ENCODE measurements around the gene ARPC1A.
A peak's percentile ranks its signal among the peaks of the same experiment; 100 is the strongest.

Gene ARPC1A

GRCh38 chr7:99368750-99369389 is 43.2 kb downstream of the ARPC1A start:
- Histone ChIP-seq H3K36me3 (ENCODE audit: control insufficient read depth, insufficient read depth, low read length) (peaks cover 25% of the 10 kb centered on the region), H3K9me3 (ENCODE audit: control insufficient read depth, low read length) (no peaks in the 10 kb centered on the region), H3K4me3 (ENCODE audit: insufficient read depth, low read depth, low read length, poor library complexity, severe bottlenecking) (no peak overlapping the region), H3K4me1 (ENCODE audit: control insufficient read depth, insufficient read depth, low read length, poor library complexity, severe bottlenecking) (peaks cover 3% of the 10 kb centered on the region), H3K27ac (ENCODE audit: insufficient read depth, low read length, poor library complexity, severe bottlenecking) (no peak overlapping the region), H3K27me3 (replicated peaks; ENCODE audit: control insufficient read depth, insufficient read depth, low read length, poor library complexity, severe bottlenecking) (no peaks in the 10 kb centered on the region)
- DNase-seq = no peak

DNA sequence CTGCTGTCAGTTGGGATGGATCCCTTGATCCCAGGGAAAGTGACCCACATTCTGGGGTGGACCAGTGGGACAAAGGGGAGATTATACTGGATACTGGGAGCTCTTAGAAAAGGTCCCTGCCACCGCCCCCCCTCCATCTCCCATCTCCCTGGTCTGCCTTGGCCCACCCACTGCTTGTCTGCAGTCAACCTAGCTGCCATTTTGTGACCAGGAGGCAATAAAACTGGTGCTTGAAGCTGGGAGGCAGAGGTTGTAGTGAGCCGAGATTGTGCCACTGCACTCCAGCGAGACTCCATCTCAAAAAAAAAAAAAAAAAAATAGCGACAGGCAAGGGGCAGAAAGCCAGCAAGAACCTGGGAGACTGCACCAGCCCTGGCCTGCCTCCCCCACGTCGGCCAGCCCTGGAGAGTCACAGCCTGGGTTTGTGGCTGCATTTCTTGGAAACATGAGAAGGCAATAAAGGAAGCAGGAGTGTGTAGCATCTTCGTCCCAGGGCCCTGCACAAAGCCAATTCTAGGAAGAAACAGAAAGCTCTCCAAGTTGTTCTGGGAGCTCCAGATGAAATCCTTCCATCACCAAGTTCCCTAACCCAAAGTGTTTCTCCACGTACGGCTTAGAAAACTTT is 44.2 kb downstream of the ARPC1A start:
- Histone ChIP-seq H3K4me3 (ENCODE audit: insufficient read depth, low read depth, low read length, poor library complexity, severe bottlenecking) (no peak overlapping the region), H3K27ac (ENCODE audit: insufficient read depth, low read length, poor library complexity, severe bottlenecking) (no peak overlapping the region), H3K27me3 (replicated peaks; ENCODE audit: control insufficient read depth, insufficient read depth, low read length, poor library complexity, severe bottlenecking) (no peaks in the 10 kb centered on the region), H3K9me3 (ENCODE audit: control insufficient read depth, low read length) (no peaks in the 10 kb centered on the region), H3K36me3 (ENCODE audit: control insufficient read depth, insufficient read depth, low read length) (peaks cover 18% of the 10 kb centered on the region), H3K4me1 (ENCODE audit: control insufficient read depth, insufficient read depth, low read length, poor library complexity, severe bottlenecking) (peaks cover 5% of the 10 kb centered on the region)
- DNase-seq = no peak

DNA sequence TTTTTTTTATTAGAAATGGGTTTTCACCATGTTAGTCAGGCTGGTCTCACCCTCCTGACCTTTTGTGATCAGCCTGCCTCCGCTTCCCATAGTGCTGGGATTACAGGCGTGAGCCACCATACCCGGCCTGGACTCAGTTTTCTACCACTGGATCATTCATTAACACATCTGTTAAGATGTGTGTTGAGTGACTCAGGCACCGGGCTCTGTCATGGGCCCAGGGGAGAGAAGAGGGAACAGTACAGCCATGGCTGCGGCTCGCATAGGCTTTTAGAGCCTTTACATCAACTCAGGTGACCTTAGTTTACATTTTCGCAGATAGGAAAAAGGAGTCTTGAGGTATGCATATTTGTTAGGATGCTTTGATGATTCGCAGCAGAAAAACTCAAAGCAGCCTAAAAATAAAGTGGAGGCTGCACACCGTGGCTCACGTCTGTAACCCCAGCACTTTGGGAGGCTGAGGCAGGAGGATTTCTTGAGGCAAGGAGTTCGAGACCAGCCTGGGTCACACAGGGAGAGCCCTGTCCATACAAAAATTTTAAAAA is 45.8 kb downstream of the ARPC1A start:
- Histone ChIP-seq H3K36me3 (ENCODE audit: control insufficient read depth, insufficient read depth, low read length) (peaks cover 5% of the 10 kb centered on the region), H3K4me1 (ENCODE audit: control insufficient read depth, insufficient read depth, low read length, poor library complexity, severe bottlenecking) (peaks cover 9% of the 10 kb centered on the region), H3K27ac (ENCODE audit: insufficient read depth, low read length, poor library complexity, severe bottlenecking) (no peak overlapping the region), H3K27me3 (replicated peaks; ENCODE audit: control insufficient read depth, insufficient read depth, low read length, poor library complexity, severe bottlenecking) (no peaks in the 10 kb centered on the region), H3K9me3 (ENCODE audit: control insufficient read depth, low read length) (no peaks in the 10 kb centered on the region), H3K4me3 (ENCODE audit: insufficient read depth, low read depth, low read length, poor library complexity, severe bottlenecking) (no peak overlapping the region)
- DNase-seq = no peak

GRCh38 chr7:99372275-99373090 is 46.8 kb downstream of the ARPC1A start:
- Histone ChIP-seq H3K9me3 (ENCODE audit: control insufficient read depth, low read length) (no peaks in the 10 kb centered on the region), H3K36me3 (ENCODE audit: control insufficient read depth, insufficient read depth, low read length) (peaks cover 3% of the 10 kb centered on the region), H3K27ac (ENCODE audit: insufficient read depth, low read length, poor library complexity, severe bottlenecking) (no peak overlapping the region), H3K4me1 (ENCODE audit: control insufficient read depth, insufficient read depth, low read length, poor library complexity, severe bottlenecking) (peaks cover 9% of the 10 kb centered on the region), H3K4me3 (ENCODE audit: insufficient read depth, low read depth, low read length, poor library complexity, severe bottlenecking) (no peak overlapping the region), H3K27me3 (replicated peaks; ENCODE audit: control insufficient read depth, insufficient read depth, low read length, poor library complexity, severe bottlenecking) (no peaks in the 10 kb centered on the region)
- DNase-seq = no peak

DNA sequence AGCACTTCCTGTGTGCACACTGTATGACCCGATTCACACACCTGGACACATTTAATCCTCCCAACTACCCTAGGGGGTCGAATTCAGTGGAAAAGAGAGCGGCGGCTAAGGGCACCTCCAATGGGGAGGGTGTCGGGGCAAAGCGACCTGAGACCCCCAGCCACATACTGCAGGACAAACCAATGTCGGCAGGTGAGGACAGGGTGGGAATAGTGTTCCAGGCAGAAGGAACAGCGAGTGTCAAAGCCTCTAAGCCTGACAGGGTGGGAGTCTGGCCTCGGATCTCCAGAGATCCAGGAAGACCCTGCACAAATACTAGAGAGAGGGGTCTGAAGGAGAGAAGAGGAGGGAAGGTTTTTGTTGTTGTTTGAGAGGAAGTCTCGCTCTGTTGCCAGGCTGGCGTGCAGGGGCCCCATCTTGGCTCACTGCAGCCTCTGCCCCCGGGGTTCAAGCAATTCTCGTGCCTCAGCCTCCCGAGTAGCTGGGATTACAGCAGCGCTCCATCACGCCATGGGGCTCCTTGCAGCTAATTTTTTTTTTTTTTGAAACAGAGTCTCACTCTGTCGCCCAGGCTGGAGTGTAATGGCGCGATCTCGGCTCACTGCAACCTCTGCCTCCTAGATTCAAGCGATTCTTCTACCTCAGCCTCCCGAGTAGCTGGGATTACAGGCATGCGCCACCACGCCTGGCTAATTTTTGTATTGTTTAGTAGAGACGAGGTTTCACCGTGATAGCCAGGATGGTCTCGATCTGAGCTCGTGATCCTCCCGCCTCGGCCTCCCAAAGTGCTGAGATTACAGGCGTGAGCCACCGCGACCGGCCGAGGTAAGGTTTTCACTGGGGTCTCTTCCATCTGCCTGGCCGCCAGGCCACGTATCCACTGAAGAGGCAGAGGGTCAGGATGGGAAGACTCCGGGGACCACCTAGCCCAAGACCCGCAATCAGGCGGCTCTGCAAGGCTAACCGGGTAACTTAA is 47.7 kb downstream of the ARPC1A start:
- no peak for DNase-seq
- Histone ChIP-seq H3K4me1 (ENCODE audit: control insufficient read depth, insufficient read depth, low read length, poor library complexity, severe bottlenecking) (peaks cover 11% of the 10 kb centered on the region), H3K27ac (ENCODE audit: insufficient read depth, low read length, poor library complexity, severe bottlenecking) (no peak overlapping the region), H3K36me3 (ENCODE audit: control insufficient read depth, insufficient read depth, low read length) (peaks cover 12% of the 10 kb centered on the region), H3K4me3 (ENCODE audit: insufficient read depth, low read depth, low read length, poor library complexity, severe bottlenecking) (peak overlapping the region; percentile 88), H3K9me3 (ENCODE audit: control insufficient read depth, low read length) (no peaks in the 10 kb centered on the region), H3K27me3 (replicated peaks; ENCODE audit: control insufficient read depth, insufficient read depth, low read length, poor library complexity, severe bottlenecking) (no peaks in the 10 kb centered on the region)

DNA sequence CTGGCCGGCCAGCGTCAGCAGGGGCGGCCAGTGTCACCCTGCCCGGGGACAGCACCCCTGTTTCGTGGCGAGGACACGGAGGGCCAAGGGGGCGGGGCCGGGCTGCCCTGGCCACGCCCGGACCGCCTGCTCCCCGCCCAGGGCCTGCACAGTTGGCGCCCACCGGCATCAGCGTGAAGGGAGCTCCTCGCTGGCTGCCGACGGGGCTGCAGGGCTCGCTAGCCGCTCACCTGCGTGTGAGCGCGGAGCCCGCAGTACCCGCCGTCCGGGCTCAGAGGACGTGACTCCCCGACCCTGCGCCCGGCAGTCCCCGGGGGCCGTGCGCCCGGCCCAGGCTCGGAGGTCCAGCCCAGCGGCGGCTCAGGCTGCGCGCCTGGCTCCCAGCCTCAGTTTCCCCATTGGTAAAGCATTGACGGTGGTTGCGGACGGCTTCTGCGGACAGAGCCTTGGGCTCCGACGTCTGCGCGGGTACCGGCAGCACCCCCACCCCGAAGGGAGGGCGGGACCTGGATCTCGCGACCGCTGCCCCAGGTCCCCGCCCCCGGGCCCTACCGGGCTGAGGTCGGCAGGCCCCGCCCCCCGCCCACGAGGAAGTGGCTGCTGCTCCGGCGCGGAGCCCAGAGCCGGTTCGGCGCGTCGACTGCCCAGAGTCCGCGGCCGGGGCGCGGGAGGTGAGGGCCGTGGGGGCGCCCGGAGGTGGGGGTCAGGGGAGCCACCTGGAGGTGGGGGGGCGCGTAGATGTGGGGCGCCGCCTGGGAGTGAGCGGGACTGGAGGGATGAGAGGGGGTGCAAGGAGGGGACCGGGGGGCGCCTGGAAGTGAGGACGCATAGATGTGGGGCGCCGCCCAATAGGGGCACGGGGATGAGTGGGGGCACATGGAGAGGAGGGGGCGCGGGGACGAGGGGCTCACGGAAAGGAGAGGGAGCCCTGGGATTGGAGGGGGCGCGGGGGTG is 48.7 kb downstream of the ARPC1A start, which contains the start of gene ARPC1B:
Gene ARPC1B (plus strand): TSS at position 620 of the 954 bp plus-strand sequence. CDS start 10,985 bp downstream, outside the sequence.
- H3K27ac ChIP-seq (ENCODE audit: insufficient read depth, low read length, poor library complexity, severe bottlenecking) = peak within 1 kb of the TSS; percentile 92
- H3K36me3 ChIP-seq (ENCODE audit: control insufficient read depth, insufficient read depth, low read length) = peaks cover 12% of the 10 kb centered on the region
- no peaks in the 10 kb centered on the region for H3K9me3 ChIP-seq (ENCODE audit: control insufficient read depth, low read length)
- peak within 1 kb of the TSS; percentile 88 for H3K4me3 ChIP-seq (ENCODE audit: insufficient read depth, low read depth, low read length, poor library complexity, severe bottlenecking)
- H3K4me1 ChIP-seq (ENCODE audit: control insufficient read depth, insufficient read depth, low read length, poor library complexity, severe bottlenecking) = peaks cover 17% of the 10 kb centered on the region
- H3K27me3 ChIP-seq (replicated peaks; ENCODE audit: control insufficient read depth, insufficient read depth, low read length, poor library complexity, severe bottlenecking) = no peaks in the 10 kb centered on the region
- DNase-seq = peak; percentile 75 to 78 (median 78)

- DNase-seq = peak; percentile 49 to 64 (median 61)
- no peaks in the 10 kb centered on the region for H3K9me3 ChIP-seq (ENCODE audit: control insufficient read depth, low read length)
- H3K27me3 ChIP-seq (replicated peaks; ENCODE audit: control insufficient read depth, insufficient read depth, low read length, poor library complexity, severe bottlenecking) = no peaks in the 10 kb centered on the region
- peaks cover 26% of the 10 kb centered on the region for H3K4me1 ChIP-seq (ENCODE audit: control insufficient read depth, insufficient read depth, low read length, poor library complexity, severe bottlenecking)
- H3K27ac ChIP-seq (ENCODE audit: insufficient read depth, low read length, poor library complexity, severe bottlenecking) = peak overlapping the region; percentile 92
- H3K4me3 ChIP-seq (ENCODE audit: insufficient read depth, low read depth, low read length, poor library complexity, severe bottlenecking) = peak overlapping the region; percentile 88
- peaks cover 12% of the 10 kb centered on the region for H3K36me3 ChIP-seq (ENCODE audit: control insufficient read depth, insufficient read depth, low read length)
Measured at GRCh38 chr7:99375070-99375807, 49.5 kb downstream of the ARPC1A start.

- Histone ChIP-seq H3K4me1 (ENCODE audit: control insufficient read depth, insufficient read depth, low read length, poor library complexity, severe bottlenecking) (peaks cover 51% of the 10 kb centered on the region), H3K9me3 (ENCODE audit: control insufficient read depth, low read length) (no peaks in the 10 kb centered on the region), H3K4me3 (ENCODE audit: insufficient read depth, low read depth, low read length, poor library complexity, severe bottlenecking) (peak overlapping the region; percentile 35), H3K36me3 (ENCODE audit: control insufficient read depth, insufficient read depth, low read length) (peaks cover 17% of the 10 kb centered on the region), H3K27ac (ENCODE audit: insufficient read depth, low read length, poor library complexity, severe bottlenecking) (peak overlapping the region; percentile 98), H3K27me3 (replicated peaks; ENCODE audit: control insufficient read depth, insufficient read depth, low read length, poor library complexity, severe bottlenecking) (no peaks in the 10 kb centered on the region)
- DNase-seq = peak; percentile 60 to 67 (median 63)
Measured at GRCh38 chr7:99379043-99379577, 53.4 kb downstream of the ARPC1A start.
